Measurements from ENCODE around the gene SCAMP5.

SCAMP5 gene

GRCh38 chr15:74977599-74977998 is 17.8 kb upstream of the SCAMP5 start:
- DNase-seq (ENCODE audit: low spot score): no peak

- no peak for DNase-seq (ENCODE audit: low spot score)
These were observed 17.3 kb upstream of the SCAMP5 start for GRCh38 chr15:74978077-74978476.

- no peak for DNase-seq (ENCODE audit: low spot score)
These were observed 16.9 kb upstream of the SCAMP5 start for GRCh38 chr15:74978503-74978902.

- no peak for DNase-seq (ENCODE audit: low spot score)
These were observed 13.2 kb upstream of the SCAMP5 start for GRCh38 chr15:74982183-74982582.

GRCh38 chr15:74983725-74984231 is 11.6 kb upstream of the SCAMP5 start:
- DNase-seq (ENCODE audit: low spot score): no peak

- DNase-seq (ENCODE audit: low spot score): peak; percentile 30
These were observed 7.2 kb upstream of the SCAMP5 start for GRCh38 chr15:74988007-74988800.

- no peak for DNase-seq (ENCODE audit: low spot score)
These were observed 5.8 kb upstream of the SCAMP5 start for GRCh38 chr15:74989527-74989926.

- no peak for DNase-seq (ENCODE audit: low spot score)
These were observed 2.7 kb upstream of the SCAMP5 start for GRCh38 chr15:74992619-74993018.

- no peak for DNase-seq (ENCODE audit: low spot score)
These were observed 1.1 kb upstream of the SCAMP5 start for GRCh38 chr15:74994236-74994635.

GRCh38 chr15:74994685-74995084 is 678 bp upstream of the SCAMP5 start:
- DNase-seq (ENCODE audit: low spot score): no peak

- no peak for DNase-seq (ENCODE audit: low spot score)
These were observed 709 bp downstream of the SCAMP5 start for GRCh38 chr15:74995779-74996765.

GRCh38 chr15:74997141-74997540 is 1.8 kb downstream of the SCAMP5 start:
- no peak for DNase-seq (ENCODE audit: low spot score)

- no peak for DNase-seq (ENCODE audit: low spot score)
These were observed 2.2 kb downstream of the SCAMP5 start for GRCh38 chr15:74997543-74997942.

- no peak for DNase-seq (ENCODE audit: low spot score)
These were observed 5.9 kb downstream of the SCAMP5 start for GRCh38 chr15:75001310-75001709.

- no peak for DNase-seq (ENCODE audit: low spot score)
These were observed 7.0 kb downstream of the SCAMP5 start for GRCh38 chr15:75002398-75002797.

- no peak for DNase-seq (ENCODE audit: low spot score)
These were observed 11.9 kb downstream of the SCAMP5 start for GRCh38 chr15:75007216-75007615.

- DNase-seq (ENCODE audit: low spot score): no peak
These were observed 12.9 kb downstream of the SCAMP5 start for GRCh38 chr15:75008221-75008625.

- no peak for DNase-seq (ENCODE audit: low spot score)
These were observed 13.4 kb downstream of the SCAMP5 start for GRCh38 chr15:75008629-75009326.

GRCh38 chr15:75016431-75016830 is 21.1 kb downstream of the SCAMP5 start:
- no peak for DNase-seq (ENCODE audit: low spot score)

- no peak for DNase-seq (ENCODE audit: low spot score)
These were observed 24.6 kb downstream of the SCAMP5 start for GRCh38 chr15:75019916-75020315.

- no peak for DNase-seq (ENCODE audit: low spot score)
These were observed 26.0 kb downstream of the SCAMP5 start for GRCh38 chr15:75021341-75021740.

- peak; percentile 57 for DNase-seq (ENCODE audit: low spot score)
These were observed 27.4 kb downstream of the SCAMP5 start for GRCh38 chr15:75022783-75023180.

Data from hematopoietic multipotent progenitor cell treated with erythropoietin and hydrocortisone succinate and interleukin-3 and kit ligand, for 15 days (in vitro differentiated cells).